Hepatocyte (in vitro differentiated cells): ENCODE measurements around the gene MORN5. TPM values are rescaled to one million over a fixed set of nuclear protein-coding genes. Genes with fewer than 3 reads are reported as not detected.
"Not testable (repeated sequence)": the region's sequence is repeated elsewhere in the genome, so short reads cannot be mapped to it uniquely, and the experiment has no call there.

Source experiments
- DNase-seq: peaks from one replicate; pipeline ENCODE4 v3.0.0-alpha.2; 2016; ENCODE audit warnings: low spot score
- H2AFZ ChIP-seq: fragments of 200-600 bp; sonication (generic); 2 replicates; pipeline ENCODE4 v1.6.0; 2016; ENCODE audit warnings: antibody characterized with exemption, mild to moderate bottlenecking
- H3K27ac ChIP-seq: fragments of 200-600 bp; sonication (generic); 2 replicates; pipeline ENCODE4 v1.5.1; 2016; ENCODE audit warnings: mild to moderate bottlenecking
- H3K27me3 ChIP-seq: fragments of 200-600 bp; sonication (generic); 2 replicates; pipeline ENCODE4 v1.6.1; 2016
- H3K36me3 ChIP-seq: fragments of 200-600 bp; sonication (generic); replicated peaks from 2 replicates; pipeline ENCODE4 v1.5.1; 2016; ENCODE audit warnings: low read depth; ENCODE audit not compliant: insufficient read depth
- H3K4me1 ChIP-seq: fragments of 200-600 bp; sonication (generic); 2 replicates; pipeline ENCODE4 v1.5.1; 2016; ENCODE audit warnings: mild to moderate bottlenecking, moderate library complexity; ENCODE audit not compliant: insufficient read depth
- H3K4me2 ChIP-seq: fragments of 200-600 bp; sonication (generic); 2 replicates; pipeline ENCODE4 v1.6.0; 2016
- H3K4me3 ChIP-seq: fragments of 200-600 bp; sonication (generic); 2 replicates; pipeline ENCODE4 v1.5.1; 2016; ENCODE audit warnings: mild to moderate bottlenecking
- H3K79me2 ChIP-seq: fragments of 200-600 bp; sonication (generic); 2 replicates; pipeline ENCODE4 v1.6.0; 2017; ENCODE audit warnings: mild to moderate bottlenecking
- H3K9me2 ChIP-seq: fragments of 200-600 bp; sonication (generic); replicated peaks from 2 replicates; pipeline ENCODE4 v1.6.0; 2017; ENCODE audit warnings: mild to moderate bottlenecking; ENCODE audit not compliant: insufficient read depth
- H3K9me3 ChIP-seq: fragments of 200-600 bp; sonication (generic); 2 replicates; pipeline ENCODE4 v1.5.1; 2016; ENCODE audit warnings: low read depth, mild to moderate bottlenecking
- H4K20me1 ChIP-seq: fragments of 200-600 bp; sonication (generic); 2 replicates; pipeline ENCODE4 v1.6.0; 2016; ENCODE audit warnings: mild to moderate bottlenecking; ENCODE audit not compliant: insufficient read depth, poor library complexity, severe bottlenecking
- CTCF ChIP-seq: fragments of 200-600 bp; sonication (generic); IDR thresholded peaks from 2 replicates; pipeline ENCODE4 v1.5.1; 2016; ENCODE audit warnings: antibody characterized with exemption, mild to moderate bottlenecking; ENCODE audit not compliant: poor library complexity
- EZH2 ChIP-seq: fragments of 200-600 bp; sonication (generic); IDR thresholded peaks from 2 replicates; pipeline ENCODE4 v1.6.1; 2016; ENCODE audit warnings: antibody characterized with exemption, mild to moderate bottlenecking, borderline replicate concordance
- EZH2phosphoT487 ChIP-seq: fragments of 200-600 bp; sonication (generic); IDR thresholded peaks from one replicate; pipeline ENCODE4 v1.6.1; 2018; ENCODE audit warnings: antibody characterized with exemption, mild to moderate bottlenecking, low read depth, moderate library complexity; ENCODE audit not compliant: unreplicated experiment, severe bottlenecking
- WGBS: methylation state at CpG from one replicate; pipeline ENCODE4 v1.1.6; 2016; ENCODE audit warnings: low lambda C conversion rate; ENCODE audit errors: missing lambda C conversion rate; 5-methylcytosine and 5-hydroxymethylcytosine counted together
- polyA plus RNA-seq: library from polyadenylated mRNA; unstranded; fragments of >200 nt; fragmentation: Nextera tagmentation; extraction: Ambion mirVana; gene quantifications from 2 replicates; pipeline ENCODE4 v1.2.1, GENCODE V29; 2016
- total RNA-seq: library from RNA; depleted of rRNA; stranded (reverse); fragments of >200 nt; gene quantifications from 2 replicates; pipeline ENCODE4 v1.2.3, GENCODE V29; 2014

Gene MORN5
- total and polyA plus RNA-seq, 2 experiments from 2014 or later: 0.95 TPM; not detected in 1

- Histone ChIP-seq H4K20me1 (no peaks in the 10 kb centered on the region), H3K27ac (no peak overlapping the region), H2AFZ (no peak overlapping the region), H3K36me3 (no peaks in the 10 kb centered on the region), H3K9me2 (no peaks in the 10 kb centered on the region), H3K9me3 (no peaks in the 10 kb centered on the region), H3K4me1 (no peaks in the 10 kb centered on the region), H3K4me2 (no peak overlapping the region), H3K79me2 (no peaks in the 10 kb centered on the region), H3K4me3 (no peak overlapping the region), H3K27me3 (peaks cover 15% of the 10 kb centered on the region)
- DNase-seq: no peak
- 66% methylated on average over 4 of the region's 4 CpGs for WGBS
- TF ChIP-seq CTCF (no peak), EZH2 (no peak), EZH2phosphoT487 (no peak)
Observed at GRCh38 chr9:122116040-122116439, 43.7 kb upstream of the MORN5 start.

GRCh38 chr9:122116448-122117173 lies 43.1 kb upstream of the MORN5 start:
- Histone ChIP-seq H3K4me3 (no peak overlapping the region), H3K27me3 (peaks cover 15% of the 10 kb centered on the region), H2AFZ (no peak overlapping the region), H4K20me1 (no peaks in the 10 kb centered on the region), H3K9me2 (no peaks in the 10 kb centered on the region), H3K79me2 (no peaks in the 10 kb centered on the region), H3K9me3 (no peaks in the 10 kb centered on the region), H3K4me2 (no peak overlapping the region), H3K27ac (no peak overlapping the region), H3K4me1 (no peaks in the 10 kb centered on the region), H3K36me3 (no peaks in the 10 kb centered on the region)
- no peak for DNase-seq
- 89% methylated on average over 10 of the region's 10 CpGs for WGBS
- TF ChIP-seq EZH2 (no peak), EZH2phosphoT487 (no peak)

- H2AFZ ChIP-seq, H4K20me1 ChIP-seq, H3K4me1 ChIP-seq, DNase-seq, H3K4me3 ChIP-seq, H3K4me2 ChIP-seq, H3K79me2 ChIP-seq, H3K9me3 ChIP-seq, H3K27ac ChIP-seq, H3K9me2 ChIP-seq, H3K36me3 ChIP-seq: not testable (repeated sequence)
- peaks cover 15% of the 10 kb centered on the region for H3K27me3 ChIP-seq
- 82% methylated on average over 9 of the region's 9 CpGs for WGBS
Observed at GRCh38 chr9:122117241-122117640, 42.5 kb upstream of the MORN5 start.

GRCh38 chr9:122118343-122119165 lies 41.2 kb upstream of the MORN5 start:
- Histone ChIP-seq H3K36me3 (no peaks in the 10 kb centered on the region), H3K27me3 (peaks cover 15% of the 10 kb centered on the region), H3K9me2 (no peaks in the 10 kb centered on the region), H3K79me2 (no peaks in the 10 kb centered on the region), H2AFZ (no peak overlapping the region), H3K4me1 (no peaks in the 10 kb centered on the region), H3K4me2 (no peak overlapping the region), H4K20me1 (no peaks in the 10 kb centered on the region), H3K9me3 (no peaks in the 10 kb centered on the region), H3K27ac (no peak overlapping the region), H3K4me3 (no peak overlapping the region)
- no peak for TF ChIP-seq CTCF
- 86% methylated on average over 5 of the region's 5 CpGs for WGBS
- DNase-seq: no peak
